H9 (cell line): ENCODE data around the gene CLEC4G. TPM values are rescaled to one million over a fixed set of nuclear protein-coding genes. Genes with fewer than 3 reads are reported as not detected.

ENCODE experiments used
- DNase-seq: peaks from one replicate; pipeline ENCODE4 v3.0.0-alpha.2; 2017
- H2AFZ ChIP-seq: one replicate; pipeline ENCODE4 v1.6.1; 2013; ENCODE audit warnings: mild to moderate bottlenecking, low read length, control low read depth, moderate library complexity
- H2AK5ac ChIP-seq: 2 replicates; pipeline ENCODE4 v1.6.1; 2013; ENCODE audit warnings: low read length, control low read depth, mixed read lengths; ENCODE audit not compliant: insufficient read length
- H2BK120ac ChIP-seq: one replicate; pipeline ENCODE4 v1.6.1; 2013; ENCODE audit warnings: low read depth, mild to moderate bottlenecking, low read length, control low read depth, inconsistent platforms; ENCODE audit not compliant: poor library complexity, severe bottlenecking
- H2BK12ac ChIP-seq: 2 replicates; pipeline ENCODE4 v1.6.1; 2013; ENCODE audit warnings: low read length, control low read depth, mixed read lengths, low read depth; ENCODE audit not compliant: insufficient read length
- H2BK15ac ChIP-seq: 2 replicates; pipeline ENCODE4 v1.6.1; 2013; ENCODE audit warnings: low read depth, low read length, control low read depth
- H2BK20ac ChIP-seq: one replicate; pipeline ENCODE4 v1.6.1; 2013; ENCODE audit warnings: low read depth, mild to moderate bottlenecking, low read length, control low read depth, inconsistent platforms; ENCODE audit not compliant: poor library complexity, severe bottlenecking
- H2BK5ac ChIP-seq: 2 replicates; pipeline ENCODE4 v1.6.1; 2013; ENCODE audit warnings: low read length, control low read depth, mixed read lengths; ENCODE audit not compliant: insufficient read length
- H3K14ac ChIP-seq: 2 replicates; pipeline ENCODE4 v1.6.1; 2013; ENCODE audit warnings: low read length, control low read depth; ENCODE audit not compliant: insufficient read depth
- H3K18ac ChIP-seq: 2 replicates; pipeline ENCODE4 v1.6.1; 2013; ENCODE audit warnings: low read depth, mild to moderate bottlenecking, mixed read lengths, low read length, control low read depth; ENCODE audit not compliant: insufficient read length
- H3K23ac ChIP-seq: 2 replicates; pipeline ENCODE4 v1.6.1; 2013; ENCODE audit warnings: low read length, control low read depth, mixed read lengths, low read depth; ENCODE audit not compliant: insufficient read length
- H3K23me2 ChIP-seq: 2 replicates; pipeline ENCODE4 v1.6.1; 2013; ENCODE audit warnings: low read depth, mild to moderate bottlenecking, mixed read lengths, low read length, control low read depth; ENCODE audit not compliant: insufficient read length, poor library complexity, severe bottlenecking
- H3K27ac ChIP-seq: 2 replicates; pipeline ENCODE4 v1.5.1; 2013; ENCODE audit warnings: low read length, control low read depth, mixed read lengths, low read depth; ENCODE audit not compliant: insufficient read length
- H3K27me3 ChIP-seq: 2 replicates; pipeline ENCODE4 v1.6.1; 2013; ENCODE audit warnings: low read length, control low read depth, inconsistent platforms; ENCODE audit not compliant: insufficient read depth
- H3K4ac ChIP-seq: 2 replicates; pipeline ENCODE4 v1.6.1; 2013; ENCODE audit warnings: low read depth, mild to moderate bottlenecking, control low read depth, inconsistent platforms, low read length, moderate library complexity
- H3K4me1 ChIP-seq: 2 replicates; pipeline ENCODE4 v1.6.1; 2013; ENCODE audit warnings: low read length, control low read depth, inconsistent platforms; ENCODE audit not compliant: insufficient read depth
- H3K4me2 ChIP-seq: 2 replicates; pipeline ENCODE4 v1.6.1; 2013; ENCODE audit warnings: low read length, control low read depth, mixed read lengths; ENCODE audit not compliant: insufficient read length, insufficient read depth
- H3K56ac ChIP-seq: 2 replicates; pipeline ENCODE4 v1.6.1; 2013; ENCODE audit warnings: low read depth, mild to moderate bottlenecking, mixed read lengths, low read length, control low read depth; ENCODE audit not compliant: insufficient read length
- H3K79me1 ChIP-seq: 2 replicates; pipeline ENCODE4 v1.6.1; 2013; ENCODE audit warnings: low read depth, mild to moderate bottlenecking, moderate library complexity, low read length, control low read depth, inconsistent platforms; ENCODE audit not compliant: insufficient read depth, poor library complexity, severe bottlenecking
- H3K79me2 ChIP-seq: 2 replicates; pipeline ENCODE4 v1.6.1; 2013; ENCODE audit warnings: low read length, control low read depth, inconsistent platforms; ENCODE audit not compliant: insufficient read depth
- H3K9ac ChIP-seq: 2 replicates; pipeline ENCODE4 v1.6.1; 2013; ENCODE audit warnings: low read length, control low read depth, mixed read lengths; ENCODE audit not compliant: insufficient read length; ENCODE audit errors: extremely low read depth
- H3K9me3 ChIP-seq: one replicate; pipeline ENCODE4 v1.6.1; 2013; ENCODE audit warnings: low read depth, low read length, inconsistent platforms; ENCODE audit not compliant: control insufficient read depth
- H3T11ph ChIP-seq: one replicate; pipeline ENCODE4 v1.6.1; 2013; ENCODE audit warnings: mild to moderate bottlenecking, low read length, control low read depth, inconsistent platforms
- H4K20me1 ChIP-seq: one replicate; pipeline ENCODE4 v1.6.1; 2013; ENCODE audit not compliant: control insufficient read depth, insufficient read length, insufficient read depth
- H4K5ac ChIP-seq: 2 replicates; pipeline ENCODE4 v1.6.1; 2013; ENCODE audit warnings: low read depth, mild to moderate bottlenecking, mixed read lengths, low read length, control low read depth; ENCODE audit not compliant: insufficient read length
- H4K8ac ChIP-seq: replicated peaks from 2 replicates; pipeline ENCODE4 v1.6.1; 2013; ENCODE audit warnings: low read length, control low read depth, mixed read lengths, low read depth; ENCODE audit not compliant: insufficient read length
- H4K91ac ChIP-seq: 2 replicates; pipeline ENCODE4 v1.6.1; 2013; ENCODE audit warnings: low read depth, mild to moderate bottlenecking, moderate library complexity, mixed read lengths, low read length, control low read depth; ENCODE audit not compliant: insufficient read length
- H3K27ac Mint-ChIP-seq, 3 experiments: 2 replicates in 2 of 3; 3 replicates in 1 of 3; pipeline ENCODE4 v1.8.0; 2020 to 2021; ENCODE audit warnings: mixed read lengths in 3 of 3, mild to moderate bottlenecking in 1 of 3, moderate library complexity in 1 of 3
- H3K27me3 Mint-ChIP-seq: 2 replicates; pipeline ENCODE4 v1.8.0; 2021; ENCODE audit warnings: low read depth, mild to moderate bottlenecking, moderate library complexity, mixed read lengths
- H3K36me3 Mint-ChIP-seq, 3 experiments: 2 replicates in 2 of 3; 3 replicates in 1 of 3; pipeline ENCODE4 v1.8.0; 2020 to 2021; ENCODE audit warnings: low read depth in 3 of 3, mixed read lengths in 3 of 3; ENCODE audit not compliant: insufficient read depth in 1 of 3
- H3K4me1 Mint-ChIP-seq, 2 experiments: 2 replicates each; pipeline ENCODE4 v1.8.0; 2020; ENCODE audit warnings: mixed read lengths in 2 of 2
- H3K4me3 Mint-ChIP-seq, 2 experiments: 2 replicates in 1 of 2; 3 replicates in 1 of 2; pipeline ENCODE4 v1.8.0; 2020 to 2021; ENCODE audit warnings: mild to moderate bottlenecking in 2 of 2, mixed read lengths in 2 of 2, moderate library complexity in 1 of 2
- H3K9me3 Mint-ChIP-seq, 2 experiments: 2 replicates in 1 of 2; 3 replicates in 1 of 2; pipeline ENCODE4 v1.8.0; 2020; ENCODE audit warnings: mild to moderate bottlenecking in 2 of 2, mixed read lengths in 2 of 2, moderate library complexity in 1 of 2
- WGBS: extraction: QIAGEN DNeasy Blood & Tissue Kit; methylation state at CpG from one replicate; pipeline ENCODE4 v1.1.7; 2013; ENCODE audit warnings: missing lambda C conversion rate, low lambda C conversion rate, mixed read lengths; ENCODE audit not compliant: insufficient read length; ENCODE audit errors: extremely low coverage; 5-methylcytosine and 5-hydroxymethylcytosine counted together
- total RNA-seq: library from RNA; stranded (reverse); gene quantifications from 2 replicates; pipeline ENCODE4 v1.2.1, GENCODE V29; 2021
- TF ChIP-seq, protein P1 (sequence below): fragments of 200-600 bp; sonication (generic); conservative IDR thresholded peaks from 3 replicates; pipeline ENCODE4 v1.8.0; 2021; ENCODE audit warnings: antibody characterized with exemption, mild to moderate bottlenecking

CLEC4G gene
- total RNA-seq, 1 experiment from 2014 or later = not detected

DNA sequence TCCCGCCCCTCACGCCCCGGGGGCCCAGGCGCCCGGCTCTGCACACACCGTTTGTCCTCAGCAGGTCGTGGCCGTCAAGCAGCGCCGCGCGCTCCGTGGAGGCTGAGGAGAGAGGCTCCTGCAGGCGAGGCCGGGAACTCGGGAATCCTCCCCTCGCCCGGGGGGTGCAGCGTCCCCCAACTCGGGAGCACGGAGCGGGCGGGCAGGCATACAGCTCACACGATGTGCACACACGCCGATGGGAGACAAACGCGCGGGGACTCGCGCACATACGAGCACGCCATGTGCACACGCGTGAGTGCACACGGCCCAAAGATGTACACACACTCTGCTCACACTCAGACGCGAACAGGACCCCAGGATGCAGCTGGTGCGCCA is 703 bp downstream of the CLEC4G start:
- Histone ChIP-seq H2AFZ (no peak overlapping the region), H2BK20ac (no peak overlapping the region), H3K56ac (no peak overlapping the region), H3K27me3 (peaks cover 18% of the 10 kb centered on the region; the same call in 1 of the 2 replicates), H4K5ac (no peak overlapping the region), H3K23ac (no peak overlapping the region), H3K79me2 (no peaks in the 10 kb centered on the region), H3K4me1 (no peaks in the 10 kb centered on the region), H2AK5ac (no peak overlapping the region), H3K79me1 (no peaks in the 10 kb centered on the region), H3K4ac (no peak overlapping the region), H3K9me3 (no peaks in the 10 kb centered on the region), H3K9ac (no peak overlapping the region), H3K23me2 (peaks cover 7% of the 10 kb centered on the region), H3T11ph (no peak overlapping the region), H3K18ac (no peak overlapping the region), H2BK15ac (no peak overlapping the region), H3K27ac (no peak overlapping the region), H2BK12ac (no peak overlapping the region), H3K4me2 (no peak overlapping the region), H2BK5ac (no peak overlapping the region), H3K14ac (no peak overlapping the region), H2BK120ac (no peak overlapping the region), H4K20me1 (no peaks in the 10 kb centered on the region), H4K91ac (no peak overlapping the region), H4K8ac (no peak overlapping the region)
- Mint-ChIP-seq H3K27me3 (peaks cover 91% of the 10 kb centered on the region), H3K4me1 (peaks cover 6 to 21% of the 10 kb centered on the region in 2 experiments), H3K36me3 (no peaks in the 10 kb centered on the region), H3K27ac (no peak overlapping the region), H3K9me3 (peaks cover 0 to 3% of the 10 kb centered on the region in 2 experiments; a peak in 2 of 5 replicates), H3K4me3 (no peak overlapping the region)
- DNase-seq = no peak
- TF ChIP-seq, protein P1, sequence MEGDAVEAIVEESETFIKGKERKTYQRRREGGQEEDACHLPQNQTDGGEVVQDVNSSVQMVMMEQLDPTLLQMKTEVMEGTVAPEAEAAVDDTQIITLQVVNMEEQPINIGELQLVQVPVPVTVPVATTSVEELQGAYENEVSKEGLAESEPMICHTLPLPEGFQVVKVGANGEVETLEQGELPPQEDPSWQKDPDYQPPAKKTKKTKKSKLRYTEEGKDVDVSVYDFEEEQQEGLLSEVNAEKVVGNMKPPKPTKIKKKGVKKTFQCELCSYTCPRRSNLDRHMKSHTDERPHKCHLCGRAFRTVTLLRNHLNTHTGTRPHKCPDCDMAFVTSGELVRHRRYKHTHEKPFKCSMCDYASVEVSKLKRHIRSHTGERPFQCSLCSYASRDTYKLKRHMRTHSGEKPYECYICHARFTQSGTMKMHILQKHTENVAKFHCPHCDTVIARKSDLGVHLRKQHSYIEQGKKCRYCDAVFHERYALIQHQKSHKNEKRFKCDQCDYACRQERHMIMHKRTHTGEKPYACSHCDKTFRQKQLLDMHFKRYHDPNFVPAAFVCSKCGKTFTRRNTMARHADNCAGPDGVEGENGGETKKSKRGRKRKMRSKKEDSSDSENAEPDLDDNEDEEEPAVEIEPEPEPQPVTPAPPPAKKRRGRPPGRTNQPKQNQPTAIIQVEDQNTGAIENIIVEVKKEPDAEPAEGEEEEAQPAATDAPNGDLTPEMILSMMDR = no peak
- WGBS = no CpG with 5 or more reads among the region's 39 CpGs
